Measurements from ENCODE around the gene WWP2.

DNA sequence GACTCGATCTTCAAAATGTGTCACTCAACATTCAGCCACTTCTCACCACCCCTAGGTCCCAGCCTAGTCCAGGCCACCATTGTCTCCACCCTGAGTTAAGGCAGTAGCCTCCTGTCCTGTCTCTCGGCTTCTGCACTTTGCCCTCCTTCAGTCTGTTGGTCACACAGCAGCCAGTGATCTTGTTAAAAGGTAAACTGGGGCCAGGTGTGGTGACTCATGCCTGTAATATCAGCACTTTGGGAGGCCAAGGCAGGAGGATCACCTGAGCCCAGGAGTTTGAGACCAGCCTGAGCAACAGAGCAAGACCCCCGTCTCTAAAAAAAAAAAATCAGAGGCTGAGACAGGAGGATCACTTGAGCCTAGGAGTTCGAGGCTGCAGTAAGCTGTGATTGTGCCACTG is 25.8 kb downstream of the WWP2 start:
- TF ChIP-seq, protein P1, sequence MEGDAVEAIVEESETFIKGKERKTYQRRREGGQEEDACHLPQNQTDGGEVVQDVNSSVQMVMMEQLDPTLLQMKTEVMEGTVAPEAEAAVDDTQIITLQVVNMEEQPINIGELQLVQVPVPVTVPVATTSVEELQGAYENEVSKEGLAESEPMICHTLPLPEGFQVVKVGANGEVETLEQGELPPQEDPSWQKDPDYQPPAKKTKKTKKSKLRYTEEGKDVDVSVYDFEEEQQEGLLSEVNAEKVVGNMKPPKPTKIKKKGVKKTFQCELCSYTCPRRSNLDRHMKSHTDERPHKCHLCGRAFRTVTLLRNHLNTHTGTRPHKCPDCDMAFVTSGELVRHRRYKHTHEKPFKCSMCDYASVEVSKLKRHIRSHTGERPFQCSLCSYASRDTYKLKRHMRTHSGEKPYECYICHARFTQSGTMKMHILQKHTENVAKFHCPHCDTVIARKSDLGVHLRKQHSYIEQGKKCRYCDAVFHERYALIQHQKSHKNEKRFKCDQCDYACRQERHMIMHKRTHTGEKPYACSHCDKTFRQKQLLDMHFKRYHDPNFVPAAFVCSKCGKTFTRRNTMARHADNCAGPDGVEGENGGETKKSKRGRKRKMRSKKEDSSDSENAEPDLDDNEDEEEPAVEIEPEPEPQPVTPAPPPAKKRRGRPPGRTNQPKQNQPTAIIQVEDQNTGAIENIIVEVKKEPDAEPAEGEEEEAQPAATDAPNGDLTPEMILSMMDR (IDR thresholded peaks at IDR 0.05; ENCODE audit: extremely low read depth in 1 of 2, insufficient read depth in 1 of 2, low read depth in 1 of 2, low read length in 2 of 2): no peak
- TF ChIP-seq POLR2AphosphoS5 (IDR thresholded peaks at IDR 0.05; ENCODE audit: insufficient read depth, low read depth, low read length) (no peak), JUN (IDR thresholded peaks at IDR 0.05; ENCODE audit: borderline replicate concordance, insufficient read depth, insufficient read length, low read depth) (no peak), FOS (IDR thresholded peaks at IDR 0.05; ENCODE audit: borderline replicate concordance, insufficient read depth, low read length) (no peak), EZH2 (IDR thresholded peaks at IDR 0.05; ENCODE audit: borderline replicate concordance, low read depth, low read length, severe bottlenecking) (no peak), MYC (IDR thresholded peaks at IDR 0.05; ENCODE audit: low read depth, low read length) (no peak)

Measured in endothelial cell of umbilical vein (primary cell).